BLaER1 treated with 17β-estradiol and CSF1 and Interleukin-3, amounts not matched to agents 10 nM and 100 nM (cell line): ENCODE results near the gene ADGRB3.
"Not testable (repeated sequence)": the region's sequence is repeated elsewhere in the genome, so short reads cannot be mapped to it uniquely, and the experiment has no call there.

Experiments used
- H3K27ac ChIP-seq, 11 experiments: shearing (Covaris generic); formaldehyde crosslinking; 2 replicates each; pipeline ENCODE4 v1.8.1; 2022
- H3K27me3 ChIP-seq, 11 experiments: shearing (Covaris generic); formaldehyde crosslinking; 2 replicates each; pipeline ENCODE4 v1.8.1; 2022
- H3K36me3 ChIP-seq, 11 experiments: shearing (Covaris generic); formaldehyde crosslinking; 2 replicates each; pipeline ENCODE4 v1.8.1; 2022
- H3K4me1 ChIP-seq, 10 experiments: shearing (Covaris generic); formaldehyde crosslinking; 2 replicates each; pipeline ENCODE4 v1.8.1; 2022
- H3K4me2 ChIP-seq, 11 experiments: shearing (Covaris generic); formaldehyde crosslinking; 2 replicates each; pipeline ENCODE4 v1.8.1; 2022
- H3K4me3 ChIP-seq, 10 experiments: shearing (Covaris generic); formaldehyde crosslinking; 2 replicates each; pipeline ENCODE4 v1.8.1; 2022
- H3K9ac ChIP-seq, 11 experiments: shearing (Covaris generic); formaldehyde crosslinking; 2 replicates each; pipeline ENCODE4 v1.8.1; 2022
- H3K9me3 ChIP-seq, 11 experiments: shearing (Covaris generic); formaldehyde crosslinking; replicated peaks in 1 of 11; 2 replicates each; pipeline ENCODE4 v1.8.1; 2022
- H4K20me1 ChIP-seq, 11 experiments: shearing (Covaris generic); formaldehyde crosslinking; 2 replicates each; pipeline ENCODE4 v1.8.1; 2022
- Cebpa-rat ChIP-seq, 11 experiments: shearing (Covaris generic); IDR thresholded peaks; 2 replicates each; pipeline ENCODE4 v1.8.1; 2022

Gene ADGRB3

DNA sequence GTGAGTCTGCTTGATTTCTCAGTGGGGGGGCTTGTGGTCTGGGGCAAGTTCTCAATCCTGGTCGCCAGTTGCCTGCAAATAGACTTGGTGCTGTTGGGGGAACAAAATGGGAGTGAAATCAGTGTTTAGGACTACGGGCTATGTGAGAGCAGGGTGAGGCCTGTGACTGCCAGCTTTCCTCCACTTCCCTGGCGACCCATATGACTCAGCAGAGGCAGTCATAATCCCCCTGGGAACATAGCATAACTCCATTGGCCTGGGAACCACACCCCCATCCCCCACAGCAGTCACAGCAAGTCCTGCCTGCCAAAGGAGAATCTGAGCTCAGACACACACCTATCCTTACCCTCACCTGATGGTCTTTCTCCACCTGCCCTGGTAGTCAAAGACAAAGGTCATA lies 773.8 kb downstream of the ADGRB3 start:
- Histone ChIP-seq H3K4me3 (no peak overlapping the region), H4K20me1 (no peaks in the 10 kb centered on the region), H3K9ac (no peak overlapping the region), H3K4me1 (no peaks in the 10 kb centered on the region), H3K9me3 (peaks cover 0 to 29% (median 4%) of the 10 kb centered on the region in 11 experiments; a peak in 9 of 22 replicates), H3K36me3 (no peaks in the 10 kb centered on the region), H3K27me3 (no peaks in the 10 kb centered on the region), H3K4me2 (no peak overlapping the region), H3K27ac (no peak overlapping the region)
- no peak for TF ChIP-seq Cebpa-rat (IDR thresholded peaks at IDR 0.05)

DNA sequence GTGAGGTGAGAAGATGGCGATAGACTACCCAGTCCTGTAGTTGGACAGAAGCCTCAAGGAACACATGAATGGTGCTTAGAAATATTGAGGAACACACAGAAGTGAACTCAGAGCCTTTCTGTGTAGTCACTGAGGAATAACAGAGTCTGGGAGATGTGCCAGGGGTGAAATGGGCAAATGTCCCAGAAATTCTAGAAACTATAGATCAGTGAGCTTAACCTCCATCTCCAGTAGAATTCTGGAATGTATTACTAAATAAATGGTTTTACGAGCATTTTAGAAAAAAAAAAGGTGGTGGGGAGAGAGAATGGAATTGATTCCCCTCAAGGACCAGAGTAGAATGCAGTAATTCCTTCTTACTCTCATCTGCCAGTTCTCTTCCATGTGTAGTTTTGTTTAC lies 781.7 kb downstream of the ADGRB3 start:
- Histone ChIP-seq H3K4me1 (no peaks in the 10 kb centered on the region), H3K27ac (no peak overlapping the region), H3K9ac (no peak overlapping the region), H3K9me3 (peaks cover 0 to under 1% (median 0%) of the 10 kb centered on the region in 11 experiments; a peak in 1 of 22 replicates), H3K4me3 (no peak overlapping the region), H3K36me3 (no peaks in the 10 kb centered on the region), H4K20me1 (no peaks in the 10 kb centered on the region), H3K27me3 (no peaks in the 10 kb centered on the region), H3K4me2 (no peak overlapping the region)
- no peak for TF ChIP-seq Cebpa-rat (IDR thresholded peaks at IDR 0.05)

DNA sequence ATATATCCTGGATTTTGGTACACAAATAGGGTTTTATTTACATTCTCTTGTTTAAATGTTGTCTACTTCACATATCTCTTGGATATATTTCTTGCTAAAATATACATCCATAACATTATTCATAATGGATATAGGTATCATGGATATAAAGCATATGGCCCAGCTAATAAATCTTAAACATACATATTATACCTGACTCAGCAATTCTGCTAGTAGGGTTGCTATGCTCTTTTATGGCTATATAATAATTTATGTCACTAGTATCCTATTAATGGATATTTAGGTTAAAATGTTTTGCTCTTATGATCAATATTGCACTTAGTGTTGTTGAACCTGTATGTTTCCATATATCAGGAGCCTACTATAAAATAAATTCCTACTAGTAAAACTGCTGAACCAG lies 786.2 kb downstream of the ADGRB3 start:
- no peaks in the 10 kb centered on the region for H3K27me3 ChIP-seq
- no peaks in the 10 kb centered on the region for H3K4me1 ChIP-seq
- H3K27ac ChIP-seq: no peak overlapping the region
- H3K9ac ChIP-seq: no peak overlapping the region
- H3K4me2 ChIP-seq: no peak overlapping the region
- H4K20me1 ChIP-seq: no peaks in the 10 kb centered on the region
- no peaks in the 10 kb centered on the region for H3K36me3 ChIP-seq
- no peaks in the 10 kb centered on the region for H3K9me3 ChIP-seq
- no peak for TF ChIP-seq Cebpa-rat (IDR thresholded peaks at IDR 0.05)
- no peak overlapping the region for H3K4me3 ChIP-seq

DNA sequence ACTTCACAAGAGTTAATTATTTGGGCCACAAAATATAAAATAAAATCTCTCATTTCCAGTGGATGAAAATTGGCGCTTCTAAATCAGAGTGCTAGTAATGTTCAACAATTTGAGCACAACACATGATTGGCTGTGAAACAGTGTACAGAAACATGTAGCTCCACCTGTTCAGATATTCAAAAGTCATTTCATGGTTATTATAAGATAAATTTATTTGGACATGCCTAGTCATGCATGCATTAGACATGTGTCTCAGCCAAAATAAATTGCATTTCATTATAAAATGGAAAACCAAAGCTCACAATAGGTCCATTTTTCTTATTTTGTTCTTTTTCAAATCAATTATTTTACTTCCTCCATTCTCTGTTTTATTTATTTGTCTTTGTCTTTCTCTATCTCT lies 786.9 kb downstream of the ADGRB3 start:
- Histone ChIP-seq H3K4me1 (no peaks in the 10 kb centered on the region), H3K36me3 (no peaks in the 10 kb centered on the region), H4K20me1 (no peaks in the 10 kb centered on the region), H3K4me2 (no peak overlapping the region), H3K27me3 (no peaks in the 10 kb centered on the region), H3K9ac (no peak overlapping the region), H3K9me3 (no peaks in the 10 kb centered on the region), H3K27ac (no peak overlapping the region), H3K4me3 (no peak overlapping the region)
- TF ChIP-seq Cebpa-rat (IDR thresholded peaks at IDR 0.05): no peak

DNA sequence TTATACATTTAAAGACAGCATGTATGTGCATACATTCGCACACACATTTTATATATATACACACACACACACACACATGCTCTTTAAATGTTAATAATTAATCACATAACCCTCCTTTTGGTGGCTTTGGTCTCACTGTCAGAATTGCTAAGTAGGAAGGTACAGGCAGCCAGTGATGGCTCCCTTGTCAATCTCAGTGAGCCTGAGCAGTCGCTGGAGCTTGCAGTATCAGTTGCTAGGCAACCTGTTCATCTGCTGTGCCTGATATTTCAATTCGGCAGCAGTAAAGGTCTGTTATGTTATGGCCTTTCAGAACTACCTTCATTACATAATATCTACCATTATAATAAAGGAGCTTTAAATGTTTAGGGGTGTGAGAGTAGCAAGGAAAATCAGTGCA lies 787.4 kb downstream of the ADGRB3 start:
- Histone ChIP-seq H3K27me3 (no peaks in the 10 kb centered on the region), H3K9me3 (no peaks in the 10 kb centered on the region), H3K4me2 (no peak overlapping the region), H4K20me1 (no peaks in the 10 kb centered on the region), H3K9ac (no peak overlapping the region), H3K4me3 (no peak overlapping the region), H3K27ac (no peak overlapping the region), H3K36me3 (no peaks in the 10 kb centered on the region), H3K4me1 (no peaks in the 10 kb centered on the region)
- TF ChIP-seq Cebpa-rat (IDR thresholded peaks at IDR 0.05): no peak

DNA sequence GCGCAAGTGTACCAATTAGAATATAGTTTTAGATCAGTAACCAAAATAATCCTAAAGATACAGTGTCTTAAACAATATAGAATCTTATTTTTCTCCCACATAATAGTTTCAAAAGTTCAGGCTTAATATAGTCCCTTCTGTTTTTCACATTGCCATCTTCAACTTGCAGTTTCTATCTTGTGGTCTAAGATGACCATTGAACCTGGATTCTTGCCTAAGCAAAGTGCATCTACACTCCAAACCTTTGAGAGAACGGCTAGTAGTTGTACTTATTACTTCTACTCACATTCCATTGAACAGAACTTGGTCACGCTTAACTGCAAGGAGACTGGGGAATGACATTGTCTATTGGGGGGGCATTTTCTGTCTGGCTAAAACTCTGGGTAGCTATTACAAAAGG lies 788.7 kb downstream of the ADGRB3 start:
- Histone ChIP-seq H3K9me3 (no peaks in the 10 kb centered on the region), H3K4me1 (no peaks in the 10 kb centered on the region), H3K4me3 (no peak overlapping the region), H4K20me1 (no peaks in the 10 kb centered on the region), H3K9ac (no peak overlapping the region), H3K27me3 (no peaks in the 10 kb centered on the region), H3K36me3 (no peaks in the 10 kb centered on the region), H3K4me2 (no peak overlapping the region), H3K27ac (no peak overlapping the region)
- TF ChIP-seq Cebpa-rat (IDR thresholded peaks at IDR 0.05): no peak

DNA sequence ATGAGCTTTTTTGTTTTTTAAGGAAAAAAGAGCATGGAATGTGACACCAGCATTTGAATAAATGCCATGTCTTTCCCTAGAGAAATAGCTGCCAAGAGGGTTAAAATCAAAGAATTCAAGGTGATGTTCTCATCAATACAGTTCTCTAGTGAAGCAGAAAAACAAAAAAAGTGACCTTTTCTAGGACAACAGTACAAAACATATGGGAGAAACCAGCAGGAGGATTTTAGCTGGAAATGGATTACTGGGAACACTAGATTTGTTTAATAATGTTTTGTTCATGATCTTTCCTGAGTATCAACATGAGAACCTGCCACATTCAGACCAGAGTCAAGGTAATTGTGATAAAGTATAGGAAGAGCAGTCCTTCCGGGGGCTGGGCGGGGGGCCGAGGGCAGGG lies 789.5 kb downstream of the ADGRB3 start:
- Histone ChIP-seq H3K4me2 (no peak overlapping the region), H3K36me3 (no peaks in the 10 kb centered on the region), H3K4me3 (no peak overlapping the region), H3K4me1 (no peaks in the 10 kb centered on the region), H3K9ac (no peak overlapping the region), H4K20me1 (no peaks in the 10 kb centered on the region), H3K9me3 (no peaks in the 10 kb centered on the region), H3K27ac (no peak overlapping the region), H3K27me3 (no peaks in the 10 kb centered on the region)
- TF ChIP-seq Cebpa-rat (IDR thresholded peaks at IDR 0.05): no peak

DNA sequence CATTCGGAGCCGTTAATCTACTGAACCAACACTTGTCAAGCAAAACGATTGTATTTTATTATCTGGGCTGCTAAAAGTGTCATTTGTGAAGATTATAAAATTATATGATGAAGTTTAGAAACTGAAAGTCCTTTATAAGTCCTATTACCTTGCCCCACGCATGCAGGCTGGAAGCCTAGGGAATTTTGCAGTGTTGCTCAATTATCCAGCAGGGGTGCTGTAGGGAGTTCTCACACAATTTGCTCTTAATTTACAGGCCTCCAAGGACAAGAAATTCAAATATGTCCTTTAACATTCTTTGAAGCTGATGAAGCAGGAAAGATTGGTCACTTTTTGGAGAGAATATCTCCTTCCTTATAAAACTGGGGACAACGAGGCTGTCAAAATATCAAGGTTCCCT lies 792.8 kb downstream of the ADGRB3 start:
- Histone ChIP-seq H3K27me3 (no peaks in the 10 kb centered on the region), H3K4me2 (no peak overlapping the region), H3K4me1 (no peaks in the 10 kb centered on the region), H4K20me1 (no peaks in the 10 kb centered on the region), H3K9me3 (peaks cover 8 to 10% (median 9%) of the 10 kb centered on the region in 11 experiments), H3K9ac (no peak overlapping the region), H3K4me3 (no peak overlapping the region), H3K36me3 (no peaks in the 10 kb centered on the region), H3K27ac (no peak overlapping the region)
- TF ChIP-seq Cebpa-rat (IDR thresholded peaks at IDR 0.05): no peak

DNA sequence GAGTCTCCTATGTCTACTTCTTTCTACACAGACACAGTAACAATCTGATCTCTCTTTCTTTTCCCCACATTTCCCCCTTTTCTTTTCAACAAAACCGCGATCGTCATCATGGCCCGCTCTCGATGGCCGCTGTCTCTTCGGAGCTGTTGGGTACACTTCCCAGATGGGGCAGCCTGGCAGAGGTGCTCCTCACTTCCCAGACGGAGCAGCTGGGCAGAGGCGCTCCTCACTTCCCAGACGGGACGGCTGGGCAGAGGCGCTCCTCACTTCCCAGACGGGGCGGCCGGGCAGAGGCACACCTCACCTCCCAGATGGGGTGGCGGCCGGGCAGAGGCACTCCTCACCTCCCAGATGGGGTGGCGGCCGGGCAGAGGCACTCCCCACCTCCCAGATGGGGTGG lies 797.1 kb downstream of the ADGRB3 start:
- not testable (repeated sequence) for H3K9ac ChIP-seq, H3K4me1 ChIP-seq, H3K27ac ChIP-seq, H4K20me1 ChIP-seq, H3K4me2 ChIP-seq, H3K4me3 ChIP-seq, H3K27me3 ChIP-seq, H3K36me3 ChIP-seq
- H3K9me3 ChIP-seq: peaks cover 14 to 19% (median 17%) of the 10 kb centered on the region in 11 experiments

DNA sequence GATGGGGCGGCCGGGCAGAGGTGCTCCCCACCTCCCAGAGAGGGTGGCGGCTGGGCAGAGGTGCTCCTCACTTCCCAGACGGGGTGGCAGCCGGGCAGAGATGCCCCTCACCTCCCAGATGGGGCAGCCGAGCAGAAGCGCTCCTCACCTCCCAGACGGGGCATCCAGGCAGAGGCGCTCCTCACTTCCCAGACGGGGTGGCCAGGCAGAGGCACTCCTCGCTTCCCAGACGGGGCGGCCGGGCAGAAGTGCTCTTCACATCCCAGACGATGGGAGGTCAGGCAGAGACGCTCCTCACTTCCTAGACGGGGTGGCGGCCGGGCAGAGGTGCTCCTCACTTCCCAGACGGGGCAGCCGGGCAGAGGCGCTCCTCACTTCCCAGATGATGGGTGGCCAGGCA lies 798.0 kb downstream of the ADGRB3 start:
- not testable (repeated sequence) for H3K4me2 ChIP-seq, H3K4me3 ChIP-seq, H3K9ac ChIP-seq, H3K27ac ChIP-seq, H4K20me1 ChIP-seq, H3K36me3 ChIP-seq, H3K27me3 ChIP-seq, H3K4me1 ChIP-seq
- H3K9me3 ChIP-seq: peaks cover 14 to 19% (median 17%) of the 10 kb centered on the region in 11 experiments

DNA sequence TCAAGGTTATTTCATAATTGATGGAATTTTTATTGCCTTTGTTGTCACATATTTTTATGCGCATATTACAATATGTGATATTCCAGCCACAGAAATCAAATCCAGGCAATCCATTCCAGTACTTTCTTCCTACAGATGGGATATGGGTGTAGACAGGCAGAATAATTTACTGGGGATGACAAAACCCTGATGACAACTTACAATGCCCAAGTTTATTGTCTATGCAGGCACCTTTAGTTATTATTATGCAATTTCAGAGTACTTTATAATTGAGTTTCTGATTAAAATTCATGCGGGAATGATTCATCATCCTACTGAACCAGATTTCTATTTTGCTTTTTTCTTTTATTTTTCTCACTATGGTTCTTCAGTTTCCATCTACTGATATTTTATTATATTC lies 803.0 kb downstream of the ADGRB3 start:
- Histone ChIP-seq H3K27me3 (no peaks in the 10 kb centered on the region), H3K4me3 (no peak overlapping the region), H3K4me2 (no peak overlapping the region), H3K9ac (no peak overlapping the region), H4K20me1 (no peaks in the 10 kb centered on the region), H3K9me3 (peaks cover 3 to 7% (median 6%) of the 10 kb centered on the region in 11 experiments), H3K27ac (no peak overlapping the region), H3K4me1 (no peaks in the 10 kb centered on the region), H3K36me3 (no peaks in the 10 kb centered on the region)
- TF ChIP-seq Cebpa-rat (IDR thresholded peaks at IDR 0.05): no peak
